GM23338 (cell line): Measurements from ENCODE around the gene NTF3. TPM values are rescaled to one million over a fixed set of nuclear protein-coding genes. Genes with fewer than 3 reads are reported as not detected.

Source experiments
- ATAC-seq: fragments of 200-7000 bp; cut with Tn5 transposase; 3 replicates; pipeline ENCODE4 v1.9.1; 2020
- DNase-seq: peaks from one replicate; pipeline ENCODE4 v3.0.0-alpha.2; 2015; ENCODE audit warnings: low spot score
- H2AFZ ChIP-seq: fragments of 200-600 bp; sonication (generic); 2 replicates; pipeline ENCODE4 v1.8.0; 2016; ENCODE audit warnings: antibody characterized with exemption, mild to moderate bottlenecking, moderate library complexity
- H3F3A ChIP-seq: fragments of 200-600 bp; sonication (generic); replicated peaks from 2 replicates; pipeline ENCODE4 v1.8.0; 2017; ENCODE audit warnings: antibody characterized with exemption, mixed run types, low read depth
- H3K27ac ChIP-seq: fragments of 200-600 bp; sonication (generic); 2 replicates; pipeline ENCODE4 v1.6.1; 2016; ENCODE audit warnings: low read depth
- H3K27me3 ChIP-seq: fragments of 200-600 bp; sonication (generic); 2 replicates; pipeline ENCODE4 v1.8.0; 2016; ENCODE audit warnings: mild to moderate bottlenecking, mixed run types, moderate library complexity; ENCODE audit not compliant: insufficient read depth
- H3K36me3 ChIP-seq: fragments of 200-600 bp; sonication (generic); 2 replicates; pipeline ENCODE4 v1.8.0; 2016; ENCODE audit warnings: mild to moderate bottlenecking; ENCODE audit not compliant: insufficient read depth
- H3K4me1 ChIP-seq: fragments of 200-600 bp; sonication (generic); 2 replicates; pipeline ENCODE4 v1.8.0; 2016; ENCODE audit warnings: mild to moderate bottlenecking, moderate library complexity; ENCODE audit not compliant: insufficient read depth
- H3K4me2 ChIP-seq: fragments of 200-600 bp; sonication (generic); 2 replicates; pipeline ENCODE4 v1.7.1; 2017; ENCODE audit warnings: mixed run types
- H3K4me3 ChIP-seq: fragments of 200-600 bp; sonication (generic); 2 replicates; pipeline ENCODE4 v1.6.1; 2016; ENCODE audit warnings: mixed run types
- H3K79me2 ChIP-seq: fragments of 200-600 bp; sonication (generic); replicated peaks from 2 replicates; pipeline ENCODE4 v1.8.0; 2017; ENCODE audit warnings: mild to moderate bottlenecking; ENCODE audit not compliant: insufficient read depth
- H3K9me2 ChIP-seq: fragments of 200-600 bp; sonication (generic); 2 replicates; pipeline ENCODE4 v1.8.0; 2017; ENCODE audit not compliant: insufficient read depth
- H4K20me1 ChIP-seq: fragments of 200-600 bp; sonication (generic); replicated peaks from 2 replicates; pipeline ENCODE4 v1.8.0; 2017; ENCODE audit warnings: mild to moderate bottlenecking; ENCODE audit not compliant: insufficient read depth
- H3K27ac Mint-ChIP-seq: 2 replicates; pipeline ENCODE4 v1.8.0; 2020; ENCODE audit warnings: inconsistent platforms, mild to moderate bottlenecking, moderate library complexity, mixed read lengths
- H3K27me3 Mint-ChIP-seq: 3 replicates; pipeline ENCODE4 v1.8.0; 2022; ENCODE audit warnings: low read depth, mild to moderate bottlenecking, moderate library complexity, mixed read lengths, inconsistent platforms; ENCODE audit not compliant: insufficient read depth, poor library complexity
- H3K36me3 Mint-ChIP-seq: 3 replicates; pipeline ENCODE4 v1.8.0; 2021; ENCODE audit warnings: low read depth, mild to moderate bottlenecking, inconsistent platforms, moderate library complexity, mixed read lengths
- H3K4me1 Mint-ChIP-seq: 3 replicates; pipeline ENCODE4 v1.8.0; 2020; ENCODE audit warnings: mild to moderate bottlenecking, inconsistent platforms, mixed read lengths
- H3K4me3 Mint-ChIP-seq: 3 replicates; pipeline ENCODE4 v1.8.0; 2021; ENCODE audit warnings: moderate library complexity, mild to moderate bottlenecking, inconsistent platforms, mixed read lengths
- H3K9me3 Mint-ChIP-seq: 3 replicates; pipeline ENCODE4 v1.8.0; 2020; ENCODE audit warnings: moderate library complexity, mild to moderate bottlenecking, inconsistent platforms, mixed read lengths
- EZH2 ChIP-seq: fragments of 200-600 bp; sonication (generic); IDR thresholded peaks from one replicate; pipeline ENCODE4 v1.8.0; 2017; ENCODE audit warnings: antibody characterized with exemption, mild to moderate bottlenecking, low read depth; ENCODE audit not compliant: unreplicated experiment
- EZH2phosphoT487 ChIP-seq: fragments of 200-600 bp; sonication (generic); IDR thresholded peaks from one replicate; pipeline ENCODE4 v1.8.1; 2018; ENCODE audit warnings: antibody characterized with exemption; ENCODE audit not compliant: unreplicated experiment
- POLR2AphosphoS5 ChIP-seq: IDR thresholded peaks from 2 replicates; pipeline ENCODE4 v1.6.1; 2016; ENCODE audit warnings: antibody characterized with exemption, low read depth
- ZNF114 ChIP-seq: fragments of 250-450 bp; sonication (Bioruptor Pico); IDR thresholded peaks from 2 replicates; pipeline ENCODE4 v1.5.0; 2020; ENCODE audit warnings: mild to moderate bottlenecking, moderate library complexity
- long read RNA-seq: library from polyadenylated mRNA; unstranded; transcript quantifications from one replicate; pipeline ENCODE4 v2.0.0, GENCODE V29; 2020; ENCODE audit not compliant: unreplicated experiment
- polyA plus RNA-seq: library from polyadenylated mRNA; unstranded; fragments of >200 nt; fragmentation: Nextera tagmentation; extraction: Ambion mirVana; gene quantifications from 2 replicates; pipeline ENCODE4 v1.2.1, GENCODE V29; 2016
- total RNA-seq: library from RNA; depleted of rRNA; stranded (reverse); fragments of >200 nt; shearing (Covaris generic); gene quantifications from 2 replicates; pipeline ENCODE4 v1.2.3, GENCODE V29; 2014; rRNA removed
- TF ChIP-seq, protein P1 (sequence below): fragments of 250-450 bp; sonication (Bioruptor Pico); IDR thresholded peaks from 2 replicates; pipeline ENCODE4 v1.5.0; 2020; ENCODE audit warnings: mild to moderate bottlenecking, moderate library complexity
- TF ChIP-seq, protein P2 (sequence below), 2 experiments: fragments of 200-600 bp in 1 of 2; sonication (generic) in 1 of 2; conservative IDR thresholded peaks; 2 replicates each; pipeline versions ENCODE4 v1.5.1 to v1.6.1; 2016 to 2017; ENCODE audit warnings: antibody characterized with exemption in 2 of 2, low read depth in 2 of 2, mild to moderate bottlenecking in 2 of 2, moderate library complexity in 1 of 2
- TF ChIP-seq, protein P3 (sequence below): IDR thresholded peaks from one replicate; pipeline ENCODE4 v1.6.1; 2018; ENCODE audit warnings: antibody characterized with exemption; ENCODE audit not compliant: unreplicated experiment

Gene NTF3
- total RNA-seq (2.4 TPM in 1 of 2 replicates, not detected in the other), polyA plus RNA-seq (1.2 and 1.5 TPM in 2 replicates)
- long read RNA-seq, partial matches to known transcripts: 0 of 1 reads
- long read RNA-seq, other reads (novel, unspliced or antisense): 0 of 1 reads

DNA sequence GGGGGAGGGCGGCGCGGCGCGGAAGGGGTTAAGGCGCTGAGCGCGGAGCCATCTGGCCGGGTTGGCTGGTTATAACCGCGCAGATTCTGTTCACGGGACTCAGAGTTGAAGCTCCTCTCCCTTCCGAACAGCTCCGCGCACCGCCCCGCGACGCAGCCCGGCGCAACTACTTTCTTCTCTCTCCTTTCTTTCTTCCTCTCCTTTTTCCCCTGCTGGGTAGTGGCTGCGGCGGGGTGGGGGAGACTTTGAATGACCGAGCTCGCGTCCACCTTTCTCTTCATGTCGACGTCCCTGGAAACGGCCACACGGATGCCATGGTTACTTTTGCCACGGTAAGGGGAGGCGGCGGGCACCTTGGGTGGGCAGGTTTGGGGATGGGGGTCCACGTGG, at the start of gene NTF3:
Gene NTF3 (plus strand): TSS at position 98 of the 390 bp plus-strand sequence. CDS start 217 bp downstream, at position 315.
- no peaks in the 10 kb centered on the region for H3K36me3 ChIP-seq
- peak within 1 kb of the TSS; percentile 98 for H3K4me2 ChIP-seq
- H3K27ac Mint-ChIP-seq: no peak within 1 kb of the TSS; the same call in 1 of the 2 replicates
- H3K9me2 ChIP-seq: no peaks in the 10 kb centered on the region
- peaks cover 32% of the 10 kb centered on the region for H3K4me1 Mint-ChIP-seq
- H3K4me3 ChIP-seq: peak within 1 kb of the TSS; percentile 77
- no peaks in the 10 kb centered on the region for H3K79me2 ChIP-seq
- peaks cover 36% of the 10 kb centered on the region for H3K27me3 Mint-ChIP-seq
- H3F3A ChIP-seq: no peaks in the 10 kb centered on the region
- no peaks in the 10 kb centered on the region for H4K20me1 ChIP-seq
- peaks cover 86% of the 10 kb centered on the region for H3K27me3 ChIP-seq
- TF ChIP-seq EZH2: peak; percentile 24
- TF ChIP-seq, protein P1, sequence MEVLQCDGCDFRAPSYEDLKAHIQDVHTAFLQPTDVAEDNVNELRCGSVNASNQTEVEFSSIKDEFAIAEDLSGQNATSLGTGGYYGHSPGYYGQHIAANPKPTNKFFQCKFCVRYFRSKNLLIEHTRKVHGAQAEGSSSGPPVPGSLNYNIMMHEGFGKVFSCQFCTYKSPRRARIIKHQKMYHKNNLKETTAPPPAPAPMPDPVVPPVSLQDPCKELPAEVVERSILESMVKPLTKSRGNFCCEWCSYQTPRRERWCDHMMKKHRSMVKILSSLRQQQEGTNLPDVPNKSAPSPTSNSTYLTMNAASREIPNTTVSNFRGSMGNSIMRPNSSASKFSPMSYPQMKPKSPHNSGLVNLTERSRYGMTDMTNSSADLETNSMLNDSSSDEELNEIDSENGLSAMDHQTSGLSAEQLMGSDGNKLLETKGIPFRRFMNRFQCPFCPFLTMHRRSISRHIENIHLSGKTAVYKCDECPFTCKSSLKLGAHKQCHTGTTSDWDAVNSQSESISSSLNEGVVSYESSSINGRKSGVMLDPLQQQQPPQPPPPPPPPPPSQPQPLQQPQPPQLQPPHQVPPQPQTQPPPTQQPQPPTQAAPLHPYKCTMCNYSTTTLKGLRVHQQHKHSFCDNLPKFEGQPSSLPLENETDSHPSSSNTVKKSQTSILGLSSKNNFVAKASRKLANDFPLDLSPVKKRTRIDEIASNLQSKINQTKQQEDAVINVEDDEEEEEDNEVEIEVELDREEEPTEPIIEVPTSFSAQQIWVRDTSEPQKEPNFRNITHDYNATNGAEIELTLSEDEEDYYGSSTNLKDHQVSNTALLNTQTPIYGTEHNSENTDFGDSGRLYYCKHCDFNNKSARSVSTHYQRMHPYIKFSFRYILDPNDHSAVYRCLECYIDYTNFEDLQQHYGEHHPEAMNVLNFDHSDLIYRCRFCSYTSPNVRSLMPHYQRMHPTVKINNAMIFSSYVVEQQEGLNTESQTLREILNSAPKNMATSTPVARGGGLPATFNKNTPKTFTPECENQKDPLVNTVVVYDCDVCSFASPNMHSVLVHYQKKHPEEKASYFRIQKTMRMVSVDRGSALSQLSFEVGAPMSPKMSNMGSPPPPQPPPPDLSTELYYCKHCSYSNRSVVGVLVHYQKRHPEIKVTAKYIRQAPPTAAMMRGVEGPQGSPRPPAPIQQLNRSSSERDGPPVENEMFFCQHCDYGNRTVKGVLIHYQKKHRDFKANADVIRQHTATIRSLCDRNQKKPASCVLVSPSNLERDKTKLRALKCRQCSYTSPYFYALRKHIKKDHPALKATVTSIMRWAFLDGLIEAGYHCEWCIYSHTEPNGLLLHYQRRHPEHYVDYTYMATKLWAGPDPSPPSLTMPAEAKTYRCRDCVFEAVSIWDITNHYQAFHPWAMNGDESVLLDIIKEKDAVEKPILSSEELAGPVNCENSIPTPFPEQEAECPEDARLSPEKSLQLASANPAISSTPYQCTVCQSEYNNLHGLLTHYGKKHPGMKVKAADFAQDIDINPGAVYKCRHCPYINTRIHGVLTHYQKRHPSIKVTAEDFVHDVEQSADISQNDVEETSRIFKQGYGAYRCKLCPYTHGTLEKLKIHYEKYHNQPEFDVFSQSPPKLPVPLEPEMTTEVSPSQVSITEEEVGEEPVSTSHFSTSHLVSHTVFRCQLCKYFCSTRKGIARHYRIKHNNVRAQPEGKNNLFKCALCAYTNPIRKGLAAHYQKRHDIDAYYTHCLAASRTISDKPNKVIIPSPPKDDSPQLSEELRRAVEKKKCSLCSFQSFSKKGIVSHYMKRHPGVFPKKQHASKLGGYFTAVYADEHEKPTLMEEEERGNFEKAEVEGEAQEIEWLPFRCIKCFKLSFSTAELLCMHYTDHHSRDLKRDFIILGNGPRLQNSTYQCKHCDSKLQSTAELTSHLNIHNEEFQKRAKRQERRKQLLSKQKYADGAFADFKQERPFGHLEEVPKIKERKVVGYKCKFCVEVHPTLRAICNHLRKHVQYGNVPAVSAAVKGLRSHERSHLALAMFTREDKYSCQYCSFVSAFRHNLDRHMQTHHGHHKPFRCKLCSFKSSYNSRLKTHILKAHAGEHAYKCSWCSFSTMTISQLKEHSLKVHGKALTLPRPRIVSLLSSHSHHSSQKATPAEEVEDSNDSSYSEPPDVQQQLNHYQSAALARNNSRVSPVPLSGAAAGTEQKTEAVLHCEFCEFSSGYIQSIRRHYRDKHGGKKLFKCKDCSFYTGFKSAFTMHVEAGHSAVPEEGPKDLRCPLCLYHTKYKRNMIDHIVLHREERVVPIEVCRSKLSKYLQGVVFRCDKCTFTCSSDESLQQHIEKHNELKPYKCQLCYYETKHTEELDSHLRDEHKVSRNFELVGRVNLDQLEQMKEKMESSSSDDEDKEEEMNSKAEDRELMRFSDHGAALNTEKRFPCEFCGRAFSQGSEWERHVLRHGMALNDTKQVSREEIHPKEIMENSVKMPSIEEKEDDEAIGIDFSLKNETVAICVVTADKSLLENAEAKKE (CRISPR knock-in tag): no peak
- no peak for TF ChIP-seq ZNF114 (CRISPR knock-in tag)
- TF ChIP-seq, protein P2, sequence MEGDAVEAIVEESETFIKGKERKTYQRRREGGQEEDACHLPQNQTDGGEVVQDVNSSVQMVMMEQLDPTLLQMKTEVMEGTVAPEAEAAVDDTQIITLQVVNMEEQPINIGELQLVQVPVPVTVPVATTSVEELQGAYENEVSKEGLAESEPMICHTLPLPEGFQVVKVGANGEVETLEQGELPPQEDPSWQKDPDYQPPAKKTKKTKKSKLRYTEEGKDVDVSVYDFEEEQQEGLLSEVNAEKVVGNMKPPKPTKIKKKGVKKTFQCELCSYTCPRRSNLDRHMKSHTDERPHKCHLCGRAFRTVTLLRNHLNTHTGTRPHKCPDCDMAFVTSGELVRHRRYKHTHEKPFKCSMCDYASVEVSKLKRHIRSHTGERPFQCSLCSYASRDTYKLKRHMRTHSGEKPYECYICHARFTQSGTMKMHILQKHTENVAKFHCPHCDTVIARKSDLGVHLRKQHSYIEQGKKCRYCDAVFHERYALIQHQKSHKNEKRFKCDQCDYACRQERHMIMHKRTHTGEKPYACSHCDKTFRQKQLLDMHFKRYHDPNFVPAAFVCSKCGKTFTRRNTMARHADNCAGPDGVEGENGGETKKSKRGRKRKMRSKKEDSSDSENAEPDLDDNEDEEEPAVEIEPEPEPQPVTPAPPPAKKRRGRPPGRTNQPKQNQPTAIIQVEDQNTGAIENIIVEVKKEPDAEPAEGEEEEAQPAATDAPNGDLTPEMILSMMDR (conservative IDR thresholded peaks at IDR 0.05; ENCODE audit: low read depth in 2 of 2): no peak
- TF ChIP-seq EZH2phosphoT487: no peak
- TF ChIP-seq, protein P3, sequence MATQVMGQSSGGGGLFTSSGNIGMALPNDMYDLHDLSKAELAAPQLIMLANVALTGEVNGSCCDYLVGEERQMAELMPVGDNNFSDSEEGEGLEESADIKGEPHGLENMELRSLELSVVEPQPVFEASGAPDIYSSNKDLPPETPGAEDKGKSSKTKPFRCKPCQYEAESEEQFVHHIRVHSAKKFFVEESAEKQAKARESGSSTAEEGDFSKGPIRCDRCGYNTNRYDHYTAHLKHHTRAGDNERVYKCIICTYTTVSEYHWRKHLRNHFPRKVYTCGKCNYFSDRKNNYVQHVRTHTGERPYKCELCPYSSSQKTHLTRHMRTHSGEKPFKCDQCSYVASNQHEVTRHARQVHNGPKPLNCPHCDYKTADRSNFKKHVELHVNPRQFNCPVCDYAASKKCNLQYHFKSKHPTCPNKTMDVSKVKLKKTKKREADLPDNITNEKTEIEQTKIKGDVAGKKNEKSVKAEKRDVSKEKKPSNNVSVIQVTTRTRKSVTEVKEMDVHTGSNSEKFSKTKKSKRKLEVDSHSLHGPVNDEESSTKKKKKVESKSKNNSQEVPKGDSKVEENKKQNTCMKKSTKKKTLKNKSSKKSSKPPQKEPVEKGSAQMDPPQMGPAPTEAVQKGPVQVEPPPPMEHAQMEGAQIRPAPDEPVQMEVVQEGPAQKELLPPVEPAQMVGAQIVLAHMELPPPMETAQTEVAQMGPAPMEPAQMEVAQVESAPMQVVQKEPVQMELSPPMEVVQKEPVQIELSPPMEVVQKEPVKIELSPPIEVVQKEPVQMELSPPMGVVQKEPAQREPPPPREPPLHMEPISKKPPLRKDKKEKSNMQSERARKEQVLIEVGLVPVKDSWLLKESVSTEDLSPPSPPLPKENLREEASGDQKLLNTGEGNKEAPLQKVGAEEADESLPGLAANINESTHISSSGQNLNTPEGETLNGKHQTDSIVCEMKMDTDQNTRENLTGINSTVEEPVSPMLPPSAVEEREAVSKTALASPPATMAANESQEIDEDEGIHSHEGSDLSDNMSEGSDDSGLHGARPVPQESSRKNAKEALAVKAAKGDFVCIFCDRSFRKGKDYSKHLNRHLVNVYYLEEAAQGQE: no peak
- no peak for TF ChIP-seq POLR2AphosphoS5
- H3K36me3 Mint-ChIP-seq: no peaks in the 10 kb centered on the region
- H3K27ac ChIP-seq: no peak within 1 kb of the TSS
- peaks cover 36% of the 10 kb centered on the region for H3K4me1 ChIP-seq
- no peaks in the 10 kb centered on the region; the same call in 2 of the 3 replicates for H3K9me3 Mint-ChIP-seq
- peak within 1 kb of the TSS; percentile 86 for H3K4me3 Mint-ChIP-seq
- peak within 1 kb of the TSS; percentile 93 for H2AFZ ChIP-seq
- DNase-seq (peak; percentile 82), ATAC-seq (peak; percentile 14)
